Epithelial cell of proximal tubule (primary cell): ENCODE data around the gene HSPA12A. TPM values are rescaled to one million over a fixed set of nuclear protein-coding genes. Genes with fewer than 3 reads are reported as not detected.

Experiments used
- DNase-seq: peaks from one replicate; pipeline ENCODE4 v3.0.0-alpha.2; 2011; ENCODE audit warnings: low read depth
- H3K4me3 ChIP-seq: 2 replicates; pipeline ENCODE4 v1.5.1; 2011; ENCODE audit warnings: low read depth, mild to moderate bottlenecking, low read length
- CTCF ChIP-seq: conservative IDR thresholded peaks from 2 replicates; pipeline ENCODE4 v1.5.1; 2012; ENCODE audit warnings: low read depth, mild to moderate bottlenecking, low read length
- total RNA-seq: library from RNA; depleted of rRNA; stranded (reverse); fragments of >200 nt; gene quantifications from 2 replicates; pipeline ENCODE4 v1.2.3, GENCODE V29; 2015

The HSPA12A gene
- total RNA-seq, 1 donor from 2014 or later, result 13.0 TPM

GRCh38 chr10:116765648-116766081 lies 23.3 kb upstream of the HSPA12A start:
- H3K4me3 ChIP-seq, result peak overlapping the region; percentile 24
- peak; percentile 42 for DNase-seq
- peak; percentile 81 for TF ChIP-seq CTCF

- TF ChIP-seq CTCF, result no peak
Measured at GRCh38 chr10:116764979-116765378, 22.6 kb upstream of the HSPA12A start.

GRCh38 chr10:116763440-116763839 lies 21.1 kb upstream of the HSPA12A start:
- H3K4me3 ChIP-seq, result no peak overlapping the region
- no peak for TF ChIP-seq CTCF
- no peak for DNase-seq

More at GRCh38 chr10:116764979-116765378, 22.6 kb upstream of the HSPA12A start:
- no peak overlapping the region for H3K4me3 ChIP-seq
- DNase-seq, result no peak

GRCh38 chr10:116761883-116762282 lies 19.5 kb upstream of the HSPA12A start:
- no peak for DNase-seq
- no peak overlapping the region for H3K4me3 ChIP-seq
- no peak for TF ChIP-seq CTCF

GRCh38 chr10:116760919-116761318 lies 18.6 kb upstream of the HSPA12A start:
- H3K4me3 ChIP-seq, result no peak overlapping the region
- DNase-seq, result no peak
- TF ChIP-seq CTCF, result no peak

- no peak for DNase-seq
- TF ChIP-seq CTCF, result no peak
- H3K4me3 ChIP-seq, result no peak overlapping the region
Measured at GRCh38 chr10:116757246-116757645, 14.9 kb upstream of the HSPA12A start.

GRCh38 chr10:116756277-116756676 lies 13.9 kb upstream of the HSPA12A start:
- no peak for DNase-seq
- no peak for TF ChIP-seq CTCF
- no peak overlapping the region for H3K4me3 ChIP-seq
